Measurements from ENCODE around the gene SPAG4. TPM values are rescaled to one million over a fixed set of nuclear protein-coding genes. Genes with fewer than 3 reads are reported as not detected.

The SPAG4 gene
- total RNA-seq, 6 donors from 2014 or later, result 2.7 to 48.2 (median 4.8) TPM

GRCh38 chr20:35575958-35576357 is 39.7 kb upstream of the SPAG4 start:
- H3K27ac ChIP-seq, result no peak overlapping the region
- DNase-seq, result no peak

GRCh38 chr20:35576816-35577215 is 38.8 kb upstream of the SPAG4 start:
- Histone ChIP-seq H3K27me3 (no peaks in the 10 kb centered on the region), H3K4me3 (no peak overlapping the region), H3K27ac (no peak overlapping the region), H3K4me1 (no peaks in the 10 kb centered on the region), H3K9me3 (peaks cover 0 to 10% (median 6%) of the 10 kb centered on the region in 4 donors), H3K36me3 (no peaks in the 10 kb centered on the region)
- no peak for ATAC-seq (ENCODE audit: low FRiP score in 2 of 2)
- DNase-seq, result no peak
- no peak for TF ChIP-seq POLR2A (IDR thresholded peaks at IDR 0.05)
- TF ChIP-seq CTCF (IDR thresholded peaks at IDR 0.05), result no peak
- no peak for TF ChIP-seq EP300 (IDR thresholded peaks at IDR 0.05)
- TF ChIP-seq POLR2AphosphoS5 (IDR thresholded peaks at IDR 0.05), result no peak
- 55 to 67% methylated on average over 3 of the region's 3 CpGs for WGBS, 2 donors

More at GRCh38 chr20:35575958-35576357, 39.7 kb upstream of the SPAG4 start:
- no peak for ATAC-seq (ENCODE audit: low FRiP score in 2 of 2)
- Histone ChIP-seq H3K4me3 (no peak overlapping the region), H3K27me3 (no peaks in the 10 kb centered on the region), H3K36me3 (no peaks in the 10 kb centered on the region), H3K9me3 (peaks cover 0 to 10% (median 6%) of the 10 kb centered on the region in 4 donors), H3K4me1 (no peaks in the 10 kb centered on the region)
- TF ChIP-seq POLR2A (IDR thresholded peaks at IDR 0.05), result no peak
- TF ChIP-seq CTCF (IDR thresholded peaks at IDR 0.05), result no peak
- TF ChIP-seq EP300 (IDR thresholded peaks at IDR 0.05), result no peak
- TF ChIP-seq POLR2AphosphoS5 (IDR thresholded peaks at IDR 0.05), result no peak
- WGBS, 2 donors, result 70 to 74% methylated on average over 4 of the region's 4 CpGs

- H3K4me1 ChIP-seq, result no peaks in the 10 kb centered on the region
- TF ChIP-seq POLR2AphosphoS5 (IDR thresholded peaks at IDR 0.05), result no peak
- TF ChIP-seq CTCF (IDR thresholded peaks at IDR 0.05), result no peak
- no peak for TF ChIP-seq EP300 (IDR thresholded peaks at IDR 0.05)
- no peak for TF ChIP-seq POLR2A (IDR thresholded peaks at IDR 0.05)
- H3K9me3 ChIP-seq, result no peaks in the 10 kb centered on the region
- no peak for ATAC-seq (ENCODE audit: low FRiP score in 2 of 2)
- H3K4me3 ChIP-seq, result no peak overlapping the region
- no peak for DNase-seq
- H3K27ac ChIP-seq, result no peak overlapping the region
- no peaks in the 10 kb centered on the region for H3K27me3 ChIP-seq
- 87 to 88% methylated on average over 8 of the region's 8 CpGs for WGBS, 2 donors
- no peaks in the 10 kb centered on the region for H3K36me3 ChIP-seq
Measured at GRCh38 chr20:35578469-35578868, 37.2 kb upstream of the SPAG4 start.

- Histone ChIP-seq H3K36me3 (no peaks in the 10 kb centered on the region), H3K27me3 (no peaks in the 10 kb centered on the region), H3K4me1 (no peaks in the 10 kb centered on the region), H3K4me3 (no peak overlapping the region), H3K27ac (no peak overlapping the region), H3K9me3 (no peaks in the 10 kb centered on the region)
- WGBS, 2 donors, result 94 to 100% methylated on average over 5 to 6 of the region's 6 CpGs
- no peak for DNase-seq
- TF ChIP-seq POLR2A (IDR thresholded peaks at IDR 0.05), result no peak
- no peak for TF ChIP-seq CTCF (IDR thresholded peaks at IDR 0.05)
- no peak for TF ChIP-seq POLR2AphosphoS5 (IDR thresholded peaks at IDR 0.05)
- no peak for TF ChIP-seq EP300 (IDR thresholded peaks at IDR 0.05)
- no peak for ATAC-seq (ENCODE audit: low FRiP score in 2 of 2)
Measured at GRCh38 chr20:35579196-35579595, 36.4 kb upstream of the SPAG4 start.

GRCh38 chr20:35582131-35582530 is 33.5 kb upstream of the SPAG4 start:
- H3K9me3 ChIP-seq, result no peaks in the 10 kb centered on the region
- DNase-seq (no peak), ATAC-seq (ENCODE audit: low FRiP score in 2 of 2) (no peak)
- H3K4me3 ChIP-seq, result no peak overlapping the region
- H3K36me3 ChIP-seq, result no peaks in the 10 kb centered on the region
- WGBS, 2 donors, result 90 to 94% methylated on average over 7 of the region's 7 CpGs
- no peaks in the 10 kb centered on the region for H3K27me3 ChIP-seq
- H3K27ac ChIP-seq, result no peak overlapping the region
- TF ChIP-seq CTCF (IDR thresholded peaks at IDR 0.05) (no peak), EP300 (IDR thresholded peaks at IDR 0.05) (no peak), POLR2AphosphoS5 (IDR thresholded peaks at IDR 0.05) (no peak), POLR2A (IDR thresholded peaks at IDR 0.05) (no peak)
- H3K4me1 ChIP-seq, result no peaks in the 10 kb centered on the region
